ENCODE data around the gene TMED5.

The TMED5 gene

DNA sequence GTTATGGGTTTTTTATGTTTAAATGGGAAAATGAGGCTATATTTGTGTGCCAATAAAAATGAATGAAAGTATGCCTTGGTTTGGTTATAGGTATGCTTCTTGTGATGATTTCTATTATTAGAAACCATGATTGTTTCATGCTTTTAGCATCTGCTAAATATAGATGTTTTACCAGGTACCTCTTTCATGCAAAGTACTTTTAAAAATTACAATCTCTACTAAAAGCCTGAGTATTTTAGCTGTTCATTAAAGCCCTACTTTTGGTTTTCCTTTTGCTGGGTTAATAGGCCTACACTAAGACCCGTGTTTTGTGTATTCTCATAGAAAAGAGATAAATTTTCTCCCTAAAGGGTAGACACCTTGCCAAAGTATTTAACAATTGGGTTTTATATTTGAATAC is 69.1 kb downstream of the TMED5 start:
- TF ChIP-seq, protein P1, sequence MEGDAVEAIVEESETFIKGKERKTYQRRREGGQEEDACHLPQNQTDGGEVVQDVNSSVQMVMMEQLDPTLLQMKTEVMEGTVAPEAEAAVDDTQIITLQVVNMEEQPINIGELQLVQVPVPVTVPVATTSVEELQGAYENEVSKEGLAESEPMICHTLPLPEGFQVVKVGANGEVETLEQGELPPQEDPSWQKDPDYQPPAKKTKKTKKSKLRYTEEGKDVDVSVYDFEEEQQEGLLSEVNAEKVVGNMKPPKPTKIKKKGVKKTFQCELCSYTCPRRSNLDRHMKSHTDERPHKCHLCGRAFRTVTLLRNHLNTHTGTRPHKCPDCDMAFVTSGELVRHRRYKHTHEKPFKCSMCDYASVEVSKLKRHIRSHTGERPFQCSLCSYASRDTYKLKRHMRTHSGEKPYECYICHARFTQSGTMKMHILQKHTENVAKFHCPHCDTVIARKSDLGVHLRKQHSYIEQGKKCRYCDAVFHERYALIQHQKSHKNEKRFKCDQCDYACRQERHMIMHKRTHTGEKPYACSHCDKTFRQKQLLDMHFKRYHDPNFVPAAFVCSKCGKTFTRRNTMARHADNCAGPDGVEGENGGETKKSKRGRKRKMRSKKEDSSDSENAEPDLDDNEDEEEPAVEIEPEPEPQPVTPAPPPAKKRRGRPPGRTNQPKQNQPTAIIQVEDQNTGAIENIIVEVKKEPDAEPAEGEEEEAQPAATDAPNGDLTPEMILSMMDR (IDR thresholded peaks at IDR 0.05; ENCODE audit: insufficient read depth, low read depth, low read length, missing control alignments) = no peak
- no peak for DNase-seq (ENCODE audit: low read depth)
- H3K4me3 ChIP-seq (ENCODE audit: low read length) = no peak overlapping the region

DNA sequence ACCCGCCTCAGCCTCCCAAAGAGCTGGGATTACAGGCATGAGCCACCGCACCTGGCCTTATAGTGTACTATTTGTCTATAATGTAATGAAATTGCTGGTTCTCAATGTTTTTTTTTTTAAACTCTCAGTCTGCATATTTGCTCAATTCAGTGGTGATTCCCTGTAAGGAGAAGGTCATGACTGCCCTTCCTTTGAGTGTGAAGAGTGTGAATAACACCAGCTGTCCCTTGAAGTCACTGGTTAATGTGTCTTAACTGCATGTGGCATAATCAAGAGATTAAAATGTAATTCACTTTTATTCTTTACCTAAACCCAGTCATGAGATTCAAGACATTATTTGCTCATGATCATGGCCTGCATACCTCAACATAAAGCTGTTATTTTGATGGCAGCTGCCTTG is 70.6 kb downstream of the TMED5 start:
- TF ChIP-seq, protein P1 (IDR thresholded peaks at IDR 0.05; ENCODE audit: insufficient read depth, low read depth, low read length, missing control alignments) = no peak
- H3K4me3 ChIP-seq (ENCODE audit: low read length) = no peak overlapping the region
- no peak for DNase-seq (ENCODE audit: low read depth)

DNA sequence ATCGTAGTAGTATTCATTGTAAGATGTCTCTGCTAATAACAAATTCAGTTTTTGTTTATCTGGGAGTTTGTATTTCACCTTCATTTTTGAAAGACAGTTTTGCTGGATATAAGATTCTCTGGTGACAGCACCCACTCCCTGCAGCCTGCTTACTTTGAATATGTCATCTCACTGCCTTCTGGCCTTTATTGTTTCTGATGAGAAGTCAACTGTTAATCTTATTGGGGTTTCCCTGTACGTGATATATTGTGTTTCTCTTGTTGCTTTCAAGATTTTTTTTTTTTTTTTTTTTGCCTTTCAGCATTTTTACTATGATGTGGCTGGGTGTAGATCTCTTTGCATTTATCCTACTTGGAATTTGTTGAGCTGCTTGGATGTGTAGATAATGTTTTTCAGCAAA is 71.9 kb downstream of the TMED5 start:
- no peak overlapping the region for H3K4me3 ChIP-seq (ENCODE audit: low read length)
- no peak for DNase-seq (ENCODE audit: low read depth)
- TF ChIP-seq, protein P1 (IDR thresholded peaks at IDR 0.05; ENCODE audit: insufficient read depth, low read depth, low read length, missing control alignments) = no peak

DNA sequence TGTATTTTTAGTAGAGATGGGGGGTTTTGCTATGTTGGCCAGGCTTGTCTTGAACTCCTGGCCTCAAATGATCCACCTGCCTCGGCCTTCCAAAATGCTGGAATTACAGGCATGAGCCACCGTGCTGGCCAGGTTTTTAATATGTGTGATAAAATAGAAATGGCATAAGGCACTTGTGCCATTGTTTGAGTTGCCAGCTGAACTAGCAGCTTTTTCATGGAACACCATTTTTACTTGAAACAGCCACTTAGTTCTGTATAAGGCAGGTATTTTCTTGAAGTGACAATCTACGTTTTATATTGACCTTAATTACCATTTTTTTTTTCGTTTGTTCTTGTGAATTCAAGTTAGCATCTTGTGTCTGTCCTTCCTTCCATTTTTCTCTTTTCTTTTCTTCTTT is 72.8 kb downstream of the TMED5 start:
- TF ChIP-seq, protein P1 (IDR thresholded peaks at IDR 0.05; ENCODE audit: insufficient read depth, low read depth, low read length, missing control alignments) = no peak
- H3K4me3 ChIP-seq (ENCODE audit: low read length) = no peak overlapping the region
- no peak for DNase-seq (ENCODE audit: low read depth)

DNA sequence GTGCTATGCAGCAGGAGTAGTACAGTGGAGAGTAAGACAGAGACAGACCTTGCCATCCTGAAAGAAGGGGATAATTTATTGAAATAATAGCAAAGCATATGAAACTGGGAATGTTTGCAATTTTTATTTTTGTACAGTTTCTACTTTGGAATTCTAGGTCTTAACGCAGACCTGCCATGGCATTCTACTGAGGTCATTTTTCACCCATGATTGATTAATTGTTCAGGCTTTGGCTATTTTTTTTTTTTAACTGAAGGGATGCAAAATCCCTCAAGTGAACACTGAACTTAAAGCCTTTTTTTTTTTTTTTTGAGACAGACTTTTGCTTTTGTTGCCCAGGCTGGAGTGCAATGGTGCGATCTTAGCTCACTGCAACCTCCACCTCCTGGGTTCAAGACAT is 74.0 kb downstream of the TMED5 start:
- no peak overlapping the region for H3K4me3 ChIP-seq (ENCODE audit: low read length)
- no peak for DNase-seq (ENCODE audit: low read depth)
- TF ChIP-seq, protein P1 (IDR thresholded peaks at IDR 0.05; ENCODE audit: insufficient read depth, low read depth, low read length, missing control alignments) = no peak

DNA sequence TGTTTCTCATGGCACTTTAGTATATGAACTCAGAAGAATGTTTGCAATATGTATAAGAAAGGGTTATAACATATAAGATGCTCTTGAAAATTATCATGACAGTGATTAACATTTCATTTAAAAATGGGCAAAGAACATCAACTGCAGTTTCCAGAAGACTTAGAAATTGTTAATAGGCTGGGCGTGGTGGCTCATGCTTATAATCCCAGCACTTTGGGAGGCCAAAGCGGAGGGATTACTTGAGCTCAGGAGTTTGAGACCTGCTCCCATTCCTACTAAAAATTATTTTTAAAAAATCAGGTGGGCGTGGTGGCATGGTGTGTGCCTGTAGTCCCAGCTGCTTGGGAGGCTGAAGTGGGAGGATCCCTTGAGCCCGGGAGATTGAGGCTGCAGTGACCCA is 78.1 kb downstream of the TMED5 start:
- DNase-seq (ENCODE audit: low read depth) = no peak
- TF ChIP-seq, protein P1 (IDR thresholded peaks at IDR 0.05; ENCODE audit: insufficient read depth, low read depth, low read length, missing control alignments) = no peak
- no peak overlapping the region for H3K4me3 ChIP-seq (ENCODE audit: low read length)
